SH-SY5Y (cell line): Measurements from ENCODE around the gene TRPM3.

Experiments used
- GATA2 ChIP-seq: IDR thresholded peaks from 2 replicates; pipeline ENCODE4 v1.6.1; 2011; ENCODE audit warnings: mild to moderate bottlenecking, low read depth, low read length
- GATA3 ChIP-seq: IDR thresholded peaks from 2 replicates; pipeline ENCODE4 v1.6.1; 2011; ENCODE audit warnings: low read depth, mild to moderate bottlenecking, low read length, moderate library complexity

- TF ChIP-seq GATA2 (no peak), GATA3 (no peak)
Observed at GRCh38 chr9:70998962-70999361, 122.5 kb downstream of the TRPM3 start.
